GM18909 (cell line): ENCODE data around the gene RPS2.
"Not testable (repeated sequence)": the region's sequence is repeated elsewhere in the genome, so short reads cannot be mapped to it uniquely, and the experiment has no call there.

Experiments
- ATAC-seq: cut with Tn5 transposase; IDR thresholded peaks from one replicate; pipeline ENCODE4 v1.9.1; 2021; ENCODE audit warnings: mild to moderate bottlenecking; ENCODE audit not compliant: unreplicated experiment, poor library complexity

Gene RPS2

GRCh38 chr16:1945559-1946391 lies 18.9 kb downstream of the RPS2 start:
- ATAC-seq, result no peak

- no peak for ATAC-seq
These were observed 19.9 kb downstream of the RPS2 start for GRCh38 chr16:1944612-1945199.

- peak; percentile 91 for ATAC-seq
These were observed 21.6 kb downstream of the RPS2 start, which contains the start of gene MSRB1 for GRCh38 chr16:1942810-1943726. Gene MSRB1, minus strand, starts transcription at chr16:1943199. Its CDS starts 43 bp downstream, at chr16:1943156.

GRCh38 chr16:1942047-1942809 lies 22.4 kb downstream of the RPS2 start:
- ATAC-seq, result no peak

- ATAC-seq, result no peak
These were observed 23.2 kb downstream of the RPS2 start for GRCh38 chr16:1941162-1942046.

GRCh38 chr16:1940273-1941161 lies 24.1 kb downstream of the RPS2 start:
- ATAC-seq, result no peak

GRCh38 chr16:1939833-1940232 lies 24.8 kb downstream of the RPS2 start:
- ATAC-seq, result not testable (repeated sequence)

- no peak for ATAC-seq
These were observed 25.7 kb downstream of the RPS2 start for GRCh38 chr16:1938910-1939309.

GRCh38 chr16:1938316-1938715 lies 26.3 kb downstream of the RPS2 start:
- ATAC-seq, result no peak

GRCh38 chr16:1936945-1937479 lies 27.6 kb downstream of the RPS2 start:
- ATAC-seq, result no peak

- no peak for ATAC-seq
These were observed 31.4 kb downstream of the RPS2 start for GRCh38 chr16:1933097-1933661.

- no peak for ATAC-seq
These were observed 32.3 kb downstream of the RPS2 start for GRCh38 chr16:1932050-1933028.

- ATAC-seq, result no peak
These were observed 34.3 kb downstream of the RPS2 start for GRCh38 chr16:1930338-1930720.

- peak; percentile 90 for ATAC-seq
These were observed 34.9 kb downstream of the RPS2 start for GRCh38 chr16:1929578-1930337.

- ATAC-seq, result no peak
These were observed 35.5 kb downstream of the RPS2 start for GRCh38 chr16:1929105-1929504.

GRCh38 chr16:1926271-1926670 lies 38.4 kb downstream of the RPS2 start:
- no peak for ATAC-seq
